HG03378 (cell line): ENCODE data around the gene MSGN1.

Experiments
- ATAC-seq: cut with Tn5 transposase; IDR thresholded peaks from one replicate; pipeline ENCODE4 v1.9.1; 2021; ENCODE audit warnings: mild to moderate bottlenecking, moderate library complexity; ENCODE audit not compliant: unreplicated experiment

MSGN1 gene, protein sequence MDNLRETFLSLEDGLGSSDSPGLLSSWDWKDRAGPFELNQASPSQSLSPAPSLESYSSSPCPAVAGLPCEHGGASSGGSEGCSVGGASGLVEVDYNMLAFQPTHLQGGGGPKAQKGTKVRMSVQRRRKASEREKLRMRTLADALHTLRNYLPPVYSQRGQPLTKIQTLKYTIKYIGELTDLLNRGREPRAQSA

DNA sequence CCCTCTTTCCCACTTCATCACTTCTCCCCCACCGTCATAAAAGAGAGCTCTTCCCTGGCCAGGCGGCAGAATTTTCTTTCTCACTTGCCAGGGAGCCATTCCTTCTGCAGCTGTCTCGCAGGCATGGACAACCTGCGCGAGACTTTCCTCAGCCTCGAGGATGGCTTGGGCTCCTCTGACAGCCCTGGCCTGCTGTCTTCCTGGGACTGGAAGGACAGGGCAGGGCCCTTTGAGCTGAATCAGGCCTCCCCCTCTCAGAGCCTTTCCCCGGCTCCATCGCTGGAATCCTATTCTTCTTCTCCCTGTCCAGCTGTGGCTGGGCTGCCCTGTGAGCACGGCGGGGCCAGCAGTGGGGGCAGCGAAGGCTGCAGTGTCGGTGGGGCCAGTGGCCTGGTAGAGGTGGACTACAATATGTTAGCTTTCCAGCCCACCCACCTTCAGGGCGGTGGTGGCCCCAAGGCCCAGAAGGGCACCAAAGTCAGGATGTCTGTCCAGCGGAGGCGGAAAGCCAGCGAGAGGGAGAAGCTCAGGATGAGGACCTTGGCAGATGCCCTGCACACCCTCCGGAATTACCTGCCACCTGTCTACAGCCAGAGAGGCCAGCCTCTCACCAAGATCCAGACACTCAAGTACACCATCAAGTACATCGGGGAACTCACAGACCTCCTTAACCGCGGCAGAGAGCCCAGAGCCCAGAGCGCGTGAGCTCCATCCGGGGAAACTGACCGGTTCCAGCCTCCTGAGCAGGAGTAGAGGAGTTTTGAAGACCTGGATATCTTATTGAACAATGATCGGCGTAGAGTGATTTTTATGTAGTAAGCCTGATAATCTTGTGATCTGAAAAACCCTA, at the start of gene MSGN1:
Gene MSGN1, plus strand, starts transcription at position 65 of the 850 bp plus-strand sequence. Its CDS starts 59 bp downstream, at position 124.
- no peak for ATAC-seq

DNA sequence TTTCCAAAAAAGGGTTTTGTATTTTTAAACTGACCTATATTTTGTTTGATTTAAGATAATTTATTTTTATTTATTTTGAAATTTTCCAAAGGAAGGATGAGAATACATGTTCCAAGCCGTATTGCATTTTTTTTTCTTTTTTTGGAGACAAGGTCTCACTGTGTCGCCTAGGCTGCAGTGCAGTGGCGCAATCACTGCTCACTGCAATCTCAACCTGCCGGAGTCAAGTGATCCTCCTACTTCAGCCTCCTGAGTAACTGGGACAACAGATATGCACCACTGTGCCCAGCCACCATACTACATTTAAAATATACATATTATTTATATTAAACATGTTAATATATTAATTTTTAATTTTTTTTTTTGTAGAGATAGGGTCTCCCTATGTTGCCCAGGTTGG, 47.4 kb upstream of the MSGN1 start:
- ATAC-seq = no peak

DNA sequence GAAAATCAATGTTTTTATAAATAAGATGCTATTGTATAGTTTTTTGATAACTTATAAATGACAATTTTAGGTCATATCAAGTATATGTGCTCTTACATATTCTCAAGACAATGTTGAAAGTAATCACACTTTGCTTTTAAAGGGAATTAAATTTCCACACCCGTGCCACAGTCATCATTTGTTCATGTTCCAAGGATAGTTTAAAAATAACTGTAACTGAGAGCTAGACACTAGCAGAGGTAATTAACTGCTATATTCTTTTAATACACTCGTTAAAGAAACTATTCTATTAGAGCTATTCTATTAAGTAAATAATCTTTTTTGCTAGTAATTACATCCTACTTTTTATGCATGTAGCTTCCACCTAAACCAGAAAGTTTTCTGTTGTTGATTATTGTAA, 44.3 kb upstream of the MSGN1 start:
- ATAC-seq = no peak

DNA sequence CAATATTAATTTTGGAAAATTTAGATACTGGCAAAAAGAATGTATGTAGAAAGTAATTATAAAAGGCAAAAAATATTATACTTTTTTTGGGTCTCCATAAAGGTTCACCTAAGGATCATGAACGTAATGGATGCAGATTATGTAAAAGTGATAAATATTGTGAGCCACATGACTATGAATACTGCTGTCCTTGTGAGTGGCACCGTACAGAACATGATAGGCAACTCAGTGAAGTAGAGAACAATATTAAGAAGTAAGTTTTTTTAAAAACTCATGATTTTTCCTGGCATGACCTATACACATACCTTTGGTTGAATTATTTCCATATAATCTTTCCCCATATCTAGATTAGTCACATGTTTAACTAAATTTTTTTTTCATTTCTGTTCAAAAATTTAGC, 43.7 kb upstream of the MSGN1 start:
- ATAC-seq = no peak

DNA sequence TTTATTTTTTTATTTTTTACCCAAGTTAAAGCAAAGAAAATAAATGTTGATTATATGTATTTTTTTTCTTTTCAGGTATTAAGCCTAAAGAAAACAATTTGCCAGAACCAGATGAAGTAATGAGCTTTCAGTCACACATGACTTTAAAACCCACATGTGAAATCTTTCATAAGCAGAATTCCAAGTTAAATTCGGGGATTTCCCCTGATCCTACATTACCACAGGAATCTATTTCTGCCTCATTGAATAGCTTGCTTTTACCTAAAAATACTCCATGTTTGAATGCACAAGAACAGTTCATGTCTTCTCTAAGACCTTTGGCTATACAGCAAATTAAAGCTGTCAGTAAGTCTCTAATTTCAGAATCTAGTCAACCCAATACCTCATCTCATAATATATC, 35.7 kb upstream of the MSGN1 start:
- no peak for ATAC-seq

DNA sequence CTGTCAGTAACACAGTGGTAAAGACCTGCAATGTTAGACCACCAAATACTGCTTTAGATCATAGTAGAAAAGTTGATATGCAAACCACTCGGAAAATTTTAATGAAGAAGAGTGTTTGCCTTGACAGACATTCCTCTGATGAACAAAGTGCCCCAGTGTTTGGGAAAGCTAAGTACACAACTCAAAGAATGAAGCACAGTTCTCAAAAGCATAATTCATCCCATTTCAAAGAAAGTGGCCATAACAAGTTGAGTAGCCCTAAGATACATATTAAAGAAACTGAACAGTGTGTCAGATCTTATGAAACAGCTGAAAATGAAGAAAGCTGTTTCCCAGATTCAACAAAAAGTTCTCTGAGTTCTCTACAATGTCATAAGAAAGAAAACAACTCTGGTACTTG, 34.8 kb upstream of the MSGN1 start:
- ATAC-seq = no peak

DNA sequence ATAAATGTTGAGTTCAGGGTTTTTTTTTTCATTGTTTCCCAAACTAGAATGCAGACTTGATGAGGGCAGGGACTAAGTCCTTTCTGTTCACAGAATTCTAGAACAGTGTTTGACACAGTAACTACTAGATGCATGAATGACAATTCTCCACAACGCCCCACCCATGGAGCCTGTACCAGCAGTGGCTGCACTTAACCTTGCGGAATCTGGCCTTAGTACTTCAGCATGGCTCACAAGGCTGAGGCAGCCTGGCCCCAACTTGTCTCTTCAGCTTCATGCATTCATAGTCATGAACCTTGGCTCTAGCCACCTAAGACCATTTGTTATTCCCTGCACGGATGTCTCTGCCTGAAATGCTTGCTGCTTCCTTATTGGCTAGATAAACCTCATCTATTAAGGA, 29.5 kb upstream of the MSGN1 start:
- ATAC-seq = no peak

DNA sequence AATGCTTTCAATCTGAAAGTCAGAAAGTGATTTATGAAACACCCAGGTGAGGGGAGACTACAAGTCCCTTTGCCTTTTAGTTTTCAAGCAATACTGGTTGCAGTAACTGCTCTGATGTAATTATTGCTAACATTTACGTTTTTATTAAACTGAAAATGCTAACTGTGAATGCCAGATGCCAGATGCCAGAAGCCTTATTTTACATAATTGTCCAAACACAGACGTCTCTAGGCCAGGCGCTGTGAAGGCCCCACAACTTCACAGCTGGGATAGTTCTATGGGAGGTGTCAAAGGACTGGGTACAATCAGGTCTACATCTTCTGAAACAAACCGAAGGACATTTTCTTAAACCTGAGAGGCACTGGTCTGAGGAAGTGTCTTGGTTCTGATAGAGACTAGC, 27.5 kb upstream of the MSGN1 start:
- no peak for ATAC-seq

DNA sequence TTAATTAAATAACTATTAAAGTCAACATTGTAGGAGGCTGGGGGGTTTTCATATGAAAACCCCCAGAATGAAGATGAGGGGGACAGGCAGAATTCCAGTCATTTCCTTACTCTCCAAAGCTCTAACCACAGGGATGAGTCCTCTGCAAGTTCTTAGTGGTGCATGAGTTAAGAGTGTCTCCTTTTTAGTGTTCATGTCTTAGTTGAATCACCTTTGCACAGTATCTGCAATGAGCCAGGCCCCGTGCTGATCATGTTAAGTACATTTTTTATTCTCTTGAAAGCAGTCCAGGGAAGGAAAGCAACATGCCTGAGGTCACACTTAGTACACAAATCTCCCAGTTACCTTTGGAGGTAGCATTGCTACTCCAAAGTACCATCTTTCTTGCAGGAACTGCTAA, 25.7 kb upstream of the MSGN1 start:
- ATAC-seq = no peak

DNA sequence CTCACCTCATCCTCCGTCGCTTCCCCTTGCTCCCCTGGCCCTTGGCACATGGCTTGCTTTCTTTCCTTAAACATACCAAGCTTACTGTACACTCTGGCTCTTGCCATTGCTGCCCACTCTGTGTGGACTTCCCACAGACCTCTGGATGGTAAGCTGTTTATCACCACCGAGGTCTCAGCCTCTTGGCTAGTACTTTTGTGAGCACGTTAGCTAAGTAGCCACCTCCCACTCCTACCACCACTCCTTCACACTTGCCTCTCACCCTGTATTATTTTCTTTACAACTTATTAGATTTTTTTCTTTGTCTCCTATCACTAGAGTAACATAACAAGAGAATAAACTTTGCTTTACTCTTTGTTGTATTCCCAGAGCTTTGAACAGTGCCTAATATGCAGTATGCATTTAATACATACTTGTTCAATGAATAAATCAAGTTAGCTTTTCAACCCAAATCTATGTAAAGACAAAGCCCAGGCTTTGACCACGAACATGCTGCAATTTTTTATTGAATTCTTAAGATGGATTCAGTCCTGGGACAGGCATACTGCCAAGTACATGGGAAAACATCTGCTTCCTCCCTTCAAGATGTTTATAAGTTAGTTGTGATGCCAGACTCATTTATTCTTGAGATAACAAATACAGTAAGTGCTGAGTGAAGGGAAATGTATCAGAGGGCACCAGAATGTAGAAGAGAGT, 25.0 kb upstream of the MSGN1 start:
- ATAC-seq = no peak

DNA sequence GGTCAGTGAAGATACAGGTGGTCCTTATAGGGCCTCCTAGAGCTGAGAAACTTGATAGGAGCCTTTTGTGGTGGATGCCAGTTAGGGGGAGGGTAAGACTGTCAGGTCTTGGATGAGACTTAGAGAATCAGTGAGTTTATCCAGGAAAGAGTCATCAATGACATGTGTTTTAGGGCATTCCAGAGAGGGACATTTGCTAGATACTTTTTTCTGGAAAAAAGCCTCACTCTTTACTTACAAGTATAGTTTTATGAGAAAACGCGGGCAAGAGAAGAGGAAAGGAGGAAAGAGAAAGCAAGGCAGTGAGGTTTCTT, 24.5 kb upstream of the MSGN1 start:
- ATAC-seq = no peak

DNA sequence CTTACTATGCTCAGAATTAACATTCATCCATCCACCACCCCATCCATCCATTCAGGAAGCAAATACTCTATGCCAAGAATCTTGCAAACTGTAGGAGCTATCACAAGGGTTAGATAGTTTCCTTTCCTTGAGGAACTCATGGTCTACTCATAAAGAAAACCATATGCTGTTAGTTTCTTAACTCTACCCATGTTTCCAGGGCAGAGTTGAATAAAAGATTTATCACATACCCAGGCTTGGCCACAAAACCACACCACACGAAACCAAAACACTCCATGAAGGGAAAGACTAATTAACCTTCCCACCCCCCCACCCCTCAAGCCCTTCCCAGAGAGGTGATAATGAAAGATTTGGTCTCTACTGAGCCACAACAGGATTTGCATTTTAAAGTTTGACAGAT, 23.7 kb upstream of the MSGN1 start:
- ATAC-seq = peak; percentile 73

DNA sequence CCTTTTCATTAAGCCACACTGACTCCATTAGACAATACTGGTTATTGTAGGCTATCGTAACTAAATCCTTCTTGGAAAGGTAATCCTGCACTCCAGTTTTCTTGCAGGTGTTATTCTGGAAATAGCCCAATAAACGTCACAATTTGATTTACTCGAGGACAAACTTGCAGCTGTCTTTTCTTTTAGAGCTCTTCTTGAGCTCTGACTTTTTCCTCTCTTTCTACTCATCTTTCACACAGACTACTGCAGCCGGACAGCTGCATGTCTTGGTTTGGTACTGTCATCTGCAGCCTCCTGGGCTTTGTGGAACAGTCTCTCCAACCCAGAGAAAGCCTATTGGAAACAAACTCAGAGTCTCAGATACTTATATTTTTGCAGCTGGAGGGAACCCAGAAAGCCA, 23.0 kb upstream of the MSGN1 start:
- no peak for ATAC-seq

DNA sequence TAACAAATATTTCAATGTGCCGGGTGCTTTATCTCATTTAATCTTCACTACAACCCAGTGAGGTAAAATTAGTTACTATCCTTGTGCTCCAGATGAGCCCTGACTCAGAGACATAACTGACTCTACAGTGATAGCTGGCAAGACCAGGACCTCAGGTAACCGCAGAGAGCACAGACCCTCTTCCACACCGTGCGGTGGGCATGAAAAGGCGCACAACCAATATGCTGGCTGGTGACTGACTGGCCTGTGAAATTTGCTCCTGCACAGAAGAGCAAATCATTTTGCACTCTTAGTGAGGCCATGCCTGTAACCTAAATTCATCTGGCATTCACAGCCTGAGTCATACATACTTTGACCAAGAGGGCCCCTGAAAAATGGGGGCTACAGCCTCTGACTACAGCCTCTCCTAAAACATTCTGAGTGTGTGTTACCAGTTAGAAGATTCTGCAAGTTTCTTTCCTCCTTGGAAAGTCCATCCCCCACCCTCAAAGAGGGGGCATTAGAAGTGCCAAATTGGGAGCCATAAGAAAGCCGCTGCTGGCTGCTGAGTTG, 22.4 kb upstream of the MSGN1 start:
- ATAC-seq = no peak

DNA sequence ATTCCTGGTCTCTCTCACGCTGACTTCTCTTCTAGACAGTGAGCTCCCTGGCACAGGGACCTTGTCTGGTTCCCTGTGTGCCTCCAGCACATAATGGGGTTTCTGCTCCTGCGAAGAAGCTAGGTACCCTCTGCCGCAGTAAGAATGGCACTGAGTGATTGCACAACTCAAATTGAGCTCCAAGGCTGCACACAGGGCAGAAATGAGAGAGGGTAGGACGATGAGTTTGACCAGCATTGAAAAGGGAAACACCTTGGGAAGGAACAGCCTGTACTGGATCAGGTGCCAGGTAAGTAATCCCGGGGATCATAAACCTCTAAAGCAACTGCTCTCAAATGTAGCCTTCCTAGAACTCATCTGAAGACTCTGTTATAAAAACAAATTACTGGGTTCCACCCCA, 21.0 kb upstream of the MSGN1 start:
- ATAC-seq = no peak

DNA sequence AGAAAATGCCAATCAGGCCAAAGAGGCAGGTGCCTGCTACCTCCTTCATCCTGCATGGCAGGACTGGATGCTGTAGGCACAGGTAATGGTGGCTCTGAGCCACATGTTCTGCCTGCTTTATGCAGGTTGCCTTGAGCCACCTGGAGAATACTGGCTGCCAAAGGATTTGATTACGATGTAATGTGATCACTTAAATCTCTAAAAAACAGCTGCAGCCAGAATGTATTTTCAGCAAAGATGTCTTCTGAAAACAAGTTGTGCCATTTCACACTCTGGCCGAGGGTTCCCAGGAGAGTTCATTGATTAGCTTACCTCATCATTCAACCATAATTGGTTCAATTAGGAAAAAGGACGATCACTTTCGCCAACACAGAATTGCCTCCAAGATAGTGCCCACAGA, 17.9 kb upstream of the MSGN1 start:
- no peak for ATAC-seq

DNA sequence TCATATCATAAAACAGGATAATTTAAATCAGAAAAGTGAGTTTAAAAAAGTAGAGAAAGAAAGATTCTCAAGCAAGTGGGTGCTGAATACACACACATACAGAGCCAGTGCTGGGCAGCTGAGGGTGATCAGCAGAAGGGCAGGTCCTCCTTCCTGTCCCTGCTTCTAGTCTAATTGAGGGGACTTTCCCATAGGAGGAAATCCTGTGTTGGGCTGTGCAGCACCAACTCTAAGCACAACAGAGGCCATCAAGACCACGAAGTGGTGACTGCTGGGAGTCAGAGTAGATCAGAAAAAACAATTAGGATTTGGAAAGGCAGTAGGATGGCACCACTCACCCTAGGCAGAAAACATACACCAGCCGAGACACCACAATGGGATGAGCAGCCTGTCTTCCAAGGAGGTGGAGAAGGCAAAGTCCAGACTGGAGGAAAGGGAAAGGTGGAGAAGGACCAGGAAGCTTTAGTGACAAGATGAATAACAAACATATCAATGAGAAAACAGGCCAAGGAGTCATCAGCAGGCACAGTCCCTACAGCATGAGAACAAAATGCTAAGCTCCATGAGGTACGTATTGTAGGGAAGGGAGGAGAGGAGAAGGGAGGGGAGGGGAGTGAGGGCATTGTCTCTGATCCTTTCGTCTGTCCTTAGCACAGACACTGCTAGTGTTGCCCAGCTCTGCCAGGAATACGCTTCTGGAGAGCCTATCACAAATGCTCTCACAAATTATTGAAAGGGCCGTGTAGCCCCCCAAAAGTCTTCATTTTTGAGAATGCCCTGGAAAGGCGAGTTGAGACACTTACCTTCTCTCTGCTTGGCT, 16.7 kb upstream of the MSGN1 start:
- no peak for ATAC-seq

DNA sequence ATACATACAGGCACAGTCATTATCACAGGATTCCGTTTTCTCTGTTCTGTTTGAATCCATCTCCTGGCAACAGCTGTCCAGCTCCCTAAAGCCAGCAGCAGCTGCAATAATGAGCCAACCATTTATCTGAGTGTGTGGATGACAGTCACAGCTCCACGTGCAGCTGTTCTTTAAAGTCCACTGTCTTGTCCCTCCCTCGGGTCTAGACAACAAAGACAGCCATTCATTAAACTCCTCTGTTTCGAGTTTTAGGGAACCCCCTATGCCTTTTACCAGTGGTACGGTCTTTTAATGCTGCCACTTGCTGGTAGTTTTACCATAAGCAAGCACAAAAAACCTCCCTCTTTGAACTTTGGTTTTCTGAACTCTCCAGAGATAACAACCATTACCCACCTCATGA, 16.0 kb upstream of the MSGN1 start:
- no peak for ATAC-seq

DNA sequence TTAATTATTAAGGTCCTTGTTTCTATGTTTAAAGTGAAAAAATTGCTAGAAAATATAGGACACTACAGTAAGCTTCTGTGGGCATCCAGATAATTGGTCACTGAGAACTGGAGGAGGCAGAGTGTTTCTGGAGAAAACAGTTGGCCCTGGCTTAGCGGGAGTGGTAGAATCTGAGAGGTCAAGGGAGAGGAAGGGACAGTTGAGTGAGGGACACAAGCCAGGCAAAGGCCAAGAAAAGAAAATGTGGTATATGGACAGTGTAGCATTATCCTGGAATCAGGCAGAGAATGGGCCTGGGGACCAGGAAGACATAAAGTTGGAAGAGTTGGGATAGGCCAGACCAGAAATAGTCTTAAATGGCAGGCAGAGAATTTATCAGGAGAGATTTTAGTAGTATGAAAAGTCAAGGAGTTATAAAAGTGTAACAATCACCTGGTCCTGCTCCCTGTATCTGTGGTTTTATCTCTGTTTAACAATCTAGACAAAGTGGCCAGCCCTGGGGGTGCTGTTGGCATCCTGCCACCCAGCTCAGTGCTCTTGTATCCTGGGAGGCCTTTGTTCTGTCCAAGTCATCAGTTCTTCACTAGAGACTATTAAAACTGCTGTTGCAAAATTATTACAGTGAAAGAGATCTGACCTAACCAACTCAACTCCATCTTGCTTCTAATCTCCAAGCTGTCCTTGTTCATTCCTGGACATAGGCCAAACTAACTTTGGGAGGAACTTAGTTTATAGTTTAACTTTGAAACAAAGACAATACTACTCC, 15.4 kb upstream of the MSGN1 start:
- ATAC-seq = no peak

DNA sequence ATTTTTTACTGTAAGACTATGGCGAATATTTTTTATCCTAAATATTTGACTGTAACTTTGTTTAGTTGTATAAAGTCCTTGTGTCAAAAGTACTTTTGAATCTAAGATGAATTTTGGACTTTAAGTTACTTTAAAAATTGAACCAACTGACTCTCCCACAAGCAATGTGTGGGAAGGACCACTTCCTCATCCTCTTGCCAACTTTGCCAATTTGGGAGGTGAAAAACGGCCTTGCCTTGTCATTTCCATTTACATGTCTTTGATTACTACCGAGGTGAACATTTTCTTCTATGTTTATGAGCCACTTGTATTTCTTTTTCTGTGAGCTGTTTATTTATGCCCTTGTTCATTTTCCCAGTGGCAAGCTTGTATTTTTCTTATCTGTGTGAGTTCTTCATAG, 12.8 kb upstream of the MSGN1 start:
- ATAC-seq = no peak
